Thoracic aorta (tissue), 2 donors: ENCODE data around the gene HMCN1. TPM values are rescaled to one million over a fixed set of nuclear protein-coding genes. Genes with fewer than 3 reads are reported as not detected.
"Not testable (repeated sequence)": the region's sequence is repeated elsewhere in the genome, so short reads cannot be mapped to it uniquely, and the experiment has no call there.

Experiments used
- ATAC-seq: fragments of 150-250 bp; one replicate; pipeline ENCODE4 v1.8.0; 2017; ENCODE audit warnings: low read depth; ENCODE audit not compliant: insufficient number of reproducible peaks, low FRiP score
- DNase-seq: peaks from one replicate; pipeline ENCODE4 v3.0.0-alpha.2; 2020; ENCODE audit warnings: low spot score
- H3K27ac ChIP-seq, 2 donors: fragments of 200-600 bp; sonication (generic); 1 replicate in 1 of 2; 2 replicates in 1 of 2; pipeline ENCODE4 v1.5.1; 2016; ENCODE audit warnings: mild to moderate bottlenecking in 2 of 2, moderate library complexity in 2 of 2
- H3K27me3 ChIP-seq: fragments of 200-600 bp; sonication (generic); replicated peaks from 2 replicates; pipeline ENCODE4 v1.6.0; 2016; ENCODE audit warnings: mild to moderate bottlenecking; ENCODE audit not compliant: insufficient read depth
- H3K36me3 ChIP-seq: fragments of 200-600 bp; sonication (generic); one replicate; pipeline ENCODE4 v1.5.1; 2016
- H3K4me1 ChIP-seq, 2 donors: fragments of 200-600 bp; sonication (generic); 1 replicate in 1 of 2; 2 replicates in 1 of 2; pipeline versions ENCODE4 v1.5.1 to v1.6.0; 2016; ENCODE audit warnings: low read depth in 2 of 2, mild to moderate bottlenecking in 1 of 2; ENCODE audit not compliant: control insufficient read depth in 1 of 2
- H3K4me3 ChIP-seq: fragments of 200-600 bp; sonication (generic); 2 replicates; pipeline ENCODE4 v1.5.1; 2016; ENCODE audit warnings: mild to moderate bottlenecking
- H3K9me3 ChIP-seq: fragments of 200-600 bp; sonication (generic); 2 replicates; pipeline ENCODE4 v1.5.1; 2016
- CTCF ChIP-seq: fragments of 200-600 bp; sonication (generic); IDR thresholded peaks from one replicate; pipeline ENCODE4 v1.5.1; 2019; ENCODE audit warnings: antibody characterized with exemption
- total RNA-seq, 2 donors: library from RNA; depleted of rRNA; stranded (reverse); fragments of >200 nt; gene quantifications; one replicate each; pipeline versions ENCODE4 v1.1.0 to v1.2.3, GENCODE V29; 2016

The HMCN1 gene
- total RNA-seq, 2 donors from 2014 or later: 142 to 191 TPM

- ATAC-seq (no peak), DNase-seq (no peak)
- peaks cover 0 to 18% of the 10 kb centered on the region in 2 donors for H3K4me1 ChIP-seq
- no peaks in the 10 kb centered on the region for H3K36me3 ChIP-seq
- no peak overlapping the region for H3K27ac ChIP-seq
- H3K9me3 ChIP-seq: no peaks in the 10 kb centered on the region
- TF ChIP-seq CTCF: no peak
- no peaks in the 10 kb centered on the region for H3K27me3 ChIP-seq
- no peak overlapping the region for H3K4me3 ChIP-seq
Measured at GRCh38 chr1:186206048-186206570, 471.9 kb downstream of the HMCN1 start.

- Histone ChIP-seq H3K27me3 (no peaks in the 10 kb centered on the region), H3K4me1 (peaks cover 0 to 23% of the 10 kb centered on the region in 2 donors), H3K4me3 (no peak overlapping the region), H3K9me3 (no peaks in the 10 kb centered on the region), H3K27ac (peak overlapping the region in 1 of 2 donors; percentile 33), H3K36me3 (no peaks in the 10 kb centered on the region)
- no peak for ATAC-seq
- DNase-seq: no peak
- no peak for TF ChIP-seq CTCF
Measured at GRCh38 chr1:186207391-186208085, 473.3 kb downstream of the HMCN1 start.

GRCh38 chr1:186208405-186209129, 474.4 kb downstream of the HMCN1 start:
- DNase-seq (no peak), ATAC-seq (no peak)
- Histone ChIP-seq H3K27ac (no peak overlapping the region), H3K9me3 (no peaks in the 10 kb centered on the region), H3K27me3 (no peaks in the 10 kb centered on the region), H3K4me1 (peaks cover 0 to 23% of the 10 kb centered on the region in 2 donors), H3K4me3 (no peak overlapping the region), H3K36me3 (no peaks in the 10 kb centered on the region)
- TF ChIP-seq CTCF: no peak

- H3K4me1 ChIP-seq: peaks cover 0 to 23% of the 10 kb centered on the region in 2 donors
- H3K27ac ChIP-seq: no peak overlapping the region
- ATAC-seq (no peak), DNase-seq (no peak)
- no peaks in the 10 kb centered on the region for H3K36me3 ChIP-seq
- no peaks in the 10 kb centered on the region for H3K9me3 ChIP-seq
- TF ChIP-seq CTCF: no peak
- H3K27me3 ChIP-seq: no peaks in the 10 kb centered on the region
- H3K4me3 ChIP-seq: no peak overlapping the region
Measured at GRCh38 chr1:186210258-186210657, 476.1 kb downstream of the HMCN1 start.

- not testable (repeated sequence) for H3K4me3 ChIP-seq, H3K27ac ChIP-seq, ATAC-seq, H3K36me3 ChIP-seq, H3K27me3 ChIP-seq, DNase-seq, H3K9me3 ChIP-seq
- peaks cover 0 to 23% of the 10 kb centered on the region in 2 donors for H3K4me1 ChIP-seq
Measured at GRCh38 chr1:186211583-186211982, 477.4 kb downstream of the HMCN1 start.
